Spleen (tissue), 7 donors: ENCODE measurements around the gene GPR61.

Source experiments
- POLR2A ChIP-seq, 3 donors: fragments of 450-650 bp; IDR thresholded peaks; one replicate each; pipeline ENCODE4 v1.5.1; 2017; ENCODE audit warnings: antibody characterized with exemption in 3 of 3, mild to moderate bottlenecking in 1 of 3
- POLR2AphosphoS5 ChIP-seq, 3 donors: sonication (generic); formaldehyde crosslinking; IDR thresholded peaks; one replicate each; pipeline ENCODE4 v1.5.1; 2017; ENCODE audit warnings: antibody characterized with exemption in 3 of 3
- TF ChIP-seq, protein P1 (sequence below), 11 experiments: fragments of 200-600 bp in 7 of 11; fragments of 450-650 bp in 4 of 11; sonication (generic) in 4 of 11; IDR thresholded peaks in 8 of 11; conservative IDR thresholded peaks in 3 of 11; 1 replicate in 7 of 11; 2 replicates in 4 of 11; pipeline versions ENCODE4 v1.4.0 to v1.8.0; 2016 to 2021; ENCODE audit warnings: antibody characterized with exemption in 11 of 11, inconsistent platforms in 4 of 11, mild to moderate bottlenecking in 1 of 11
- donor health status: DM: no; HTN: no; CAD: no; lungs with moderate emphysema.
- donor health status: DM: no; HTN: no; CAD: no.
- donor health status: DM: no; HTN: no; CAD: no.

DNA sequence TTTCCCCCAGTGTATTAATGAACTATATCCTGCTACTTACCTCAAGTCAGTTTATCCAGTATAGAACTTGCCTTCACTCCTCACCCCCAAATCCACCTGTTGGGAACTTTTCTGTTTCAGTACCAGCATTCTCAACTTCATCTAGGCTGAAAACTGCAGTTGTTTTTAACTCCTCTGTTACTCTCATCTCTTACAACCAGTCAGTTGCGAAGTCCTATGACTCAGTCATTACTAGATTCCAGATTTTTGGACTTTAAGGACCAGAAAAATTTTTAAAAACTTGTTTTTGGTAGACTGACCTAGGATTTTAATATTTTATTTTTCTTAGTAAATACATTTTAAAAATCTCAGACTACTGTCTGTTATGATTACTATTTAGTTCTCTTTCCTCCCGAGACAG, 16.9 kb downstream of the GPR61 start:
- TF ChIP-seq, protein P1, sequence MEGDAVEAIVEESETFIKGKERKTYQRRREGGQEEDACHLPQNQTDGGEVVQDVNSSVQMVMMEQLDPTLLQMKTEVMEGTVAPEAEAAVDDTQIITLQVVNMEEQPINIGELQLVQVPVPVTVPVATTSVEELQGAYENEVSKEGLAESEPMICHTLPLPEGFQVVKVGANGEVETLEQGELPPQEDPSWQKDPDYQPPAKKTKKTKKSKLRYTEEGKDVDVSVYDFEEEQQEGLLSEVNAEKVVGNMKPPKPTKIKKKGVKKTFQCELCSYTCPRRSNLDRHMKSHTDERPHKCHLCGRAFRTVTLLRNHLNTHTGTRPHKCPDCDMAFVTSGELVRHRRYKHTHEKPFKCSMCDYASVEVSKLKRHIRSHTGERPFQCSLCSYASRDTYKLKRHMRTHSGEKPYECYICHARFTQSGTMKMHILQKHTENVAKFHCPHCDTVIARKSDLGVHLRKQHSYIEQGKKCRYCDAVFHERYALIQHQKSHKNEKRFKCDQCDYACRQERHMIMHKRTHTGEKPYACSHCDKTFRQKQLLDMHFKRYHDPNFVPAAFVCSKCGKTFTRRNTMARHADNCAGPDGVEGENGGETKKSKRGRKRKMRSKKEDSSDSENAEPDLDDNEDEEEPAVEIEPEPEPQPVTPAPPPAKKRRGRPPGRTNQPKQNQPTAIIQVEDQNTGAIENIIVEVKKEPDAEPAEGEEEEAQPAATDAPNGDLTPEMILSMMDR (IDR thresholded peaks at IDR 0.05 in 8 of 11, conservative IDR thresholded peaks at IDR 0.05 in 3 of 11), result no peak
- TF ChIP-seq POLR2AphosphoS5 (IDR thresholded peaks at IDR 0.05) (no peak), POLR2A (IDR thresholded peaks at IDR 0.05) (no peak)
